Measurements from ENCODE around the gene EMC1. TPM values are rescaled to one million over a fixed set of nuclear protein-coding genes. Genes with fewer than 3 reads are reported as not detected.

EMC1 gene
- polyA plus RNA-seq, 1 of the 3 experiments (the other 2 are of a cell fraction), result 87.6 TPM

GRCh38 chr1:19189270-19189669, 62.1 kb downstream of the EMC1 start:
- 100% methylated on average over 3 of the region's 3 CpGs for WGBS (ENCODE audit: low lambda C conversion rate)
- H3K36me3 ChIP-seq (replicated peaks in 1 of 2; ENCODE audit: control insufficient read depth in 1 of 2, insufficient read depth in 2 of 2, low read length in 1 of 2), result peaks cover 73 to 83% of the 10 kb centered on the region in 2 experiments
- H3K9ac ChIP-seq, result no peak overlapping the region
- CTCF ChIA-PET, result no interaction called here
- TF ChIP-seq TEAD4 (IDR thresholded peaks at IDR 0.05; ENCODE audit: borderline replicate concordance, insufficient read depth), result no peak
- TF ChIP-seq USF1 (IDR thresholded peaks at IDR 0.05; ENCODE audit: borderline replicate concordance, low read depth), result no peak
- no peak for TF ChIP-seq GABPA (IDR thresholded peaks at IDR 0.05; ENCODE audit: low read depth)
- no peak for TF ChIP-seq ELF1 (IDR thresholded peaks at IDR 0.05)
- no peak for TF ChIP-seq USF2 (IDR thresholded peaks at IDR 0.05; ENCODE audit: borderline replicate concordance, low read depth, low read length)
- TF ChIP-seq ZBTB33 (IDR thresholded peaks at IDR 0.05; ENCODE audit: borderline replicate concordance, low read depth), result no peak
- TF ChIP-seq IRF3 (IDR thresholded peaks at IDR 0.05; ENCODE audit: low read depth, low read length), result no peak
- TF ChIP-seq GATA2 (CRISPR knock-in tag; IDR thresholded peaks at IDR 0.05), result no peak
- TF ChIP-seq EP300 (IDR thresholded peaks at IDR 0.05; ENCODE audit: borderline replicate concordance in 1 of 2, low read depth in 1 of 2, low read length in 1 of 2), result no peak
- TF ChIP-seq FOXM1 (IDR thresholded peaks at IDR 0.05; ENCODE audit: low read depth), result no peak
- no peak for TF ChIP-seq RFX5 (IDR thresholded peaks at IDR 0.05; ENCODE audit: low read length)
- TF ChIP-seq NRF1 (IDR thresholded peaks at IDR 0.05; ENCODE audit: low read depth, low read length), result no peak
- no peak for TF ChIP-seq RXRA (IDR thresholded peaks at IDR 0.05; ENCODE audit: borderline replicate concordance, low read depth)
- no peak for TF ChIP-seq JUND (IDR thresholded peaks at IDR 0.05)
- TF ChIP-seq CHD2 (IDR thresholded peaks at IDR 0.05; ENCODE audit: low read length, partially characterized antibody), result no peak
- no peak for TF ChIP-seq EZH2phosphoT487 (IDR thresholded peaks at IDR 0.05; ENCODE audit: borderline replicate concordance, low read depth)
- no peak for TF ChIP-seq SIN3A (IDR thresholded peaks at IDR 0.05; ENCODE audit: borderline replicate concordance, low read depth, low read length)
- TF ChIP-seq PBX3 (IDR thresholded peaks at IDR 0.05), result no peak
- H2AFZ ChIP-seq (ENCODE audit: low read depth), result no peak overlapping the region
- no peaks in the 10 kb centered on the region for H3K27me3 ChIP-seq (ENCODE audit: insufficient read depth)
- POLR2A ChIA-PET, result no interaction called here
- H3K9me2 ChIP-seq, result no peaks in the 10 kb centered on the region
- peaks cover 6% of the 10 kb centered on the region for H3F3A ChIP-seq (replicated peaks; ENCODE audit: insufficient read depth)
- H4K20me1 ChIP-seq (ENCODE audit: insufficient read depth), result peaks cover 9% of the 10 kb centered on the region; the same call in 1 of the 2 replicates
- DNase-seq, result no peak
- H3K27ac ChIP-seq (ENCODE audit: low read depth in 2 of 2, low read length in 1 of 2), result no peak overlapping the region
- no peaks in the 10 kb centered on the region for H3K9me3 ChIP-seq
- peaks cover 57% of the 10 kb centered on the region; the same call in 1 of the 2 replicates for H3K79me2 ChIP-seq (ENCODE audit: insufficient read depth)
- H3K4me3 ChIP-seq (ENCODE audit: low read depth in 2 of 2, low read length in 1 of 2), result no peak overlapping the region
- no peak overlapping the region for H3K4me2 ChIP-seq
- no peaks in the 10 kb centered on the region for H3K4me1 ChIP-seq (ENCODE audit: control insufficient read depth in 1 of 2, insufficient read depth in 2 of 2, low read depth in 1 of 2, low read length in 1 of 2)

Measured in SK-N-SH (cell line).